Hepatocyte (in vitro differentiated cells): ENCODE data around the gene ADAM33. TPM values are rescaled to one million over a fixed set of nuclear protein-coding genes. Genes with fewer than 3 reads are reported as not detected.

Source experiments
- DNase-seq: peaks from one replicate; pipeline ENCODE4 v3.0.0-alpha.2; 2016; ENCODE audit warnings: low spot score
- H2AFZ ChIP-seq: fragments of 200-600 bp; sonication (generic); 2 replicates; pipeline ENCODE4 v1.6.0; 2016; ENCODE audit warnings: antibody characterized with exemption, mild to moderate bottlenecking
- H3K27ac ChIP-seq: fragments of 200-600 bp; sonication (generic); 2 replicates; pipeline ENCODE4 v1.5.1; 2016; ENCODE audit warnings: mild to moderate bottlenecking
- H3K27me3 ChIP-seq: fragments of 200-600 bp; sonication (generic); 2 replicates; pipeline ENCODE4 v1.6.1; 2016
- H3K36me3 ChIP-seq: fragments of 200-600 bp; sonication (generic); replicated peaks from 2 replicates; pipeline ENCODE4 v1.5.1; 2016; ENCODE audit warnings: low read depth; ENCODE audit not compliant: insufficient read depth
- H3K4me1 ChIP-seq: fragments of 200-600 bp; sonication (generic); 2 replicates; pipeline ENCODE4 v1.5.1; 2016; ENCODE audit warnings: mild to moderate bottlenecking, moderate library complexity; ENCODE audit not compliant: insufficient read depth
- H3K4me2 ChIP-seq: fragments of 200-600 bp; sonication (generic); 2 replicates; pipeline ENCODE4 v1.6.0; 2016
- H3K4me3 ChIP-seq: fragments of 200-600 bp; sonication (generic); 2 replicates; pipeline ENCODE4 v1.5.1; 2016; ENCODE audit warnings: mild to moderate bottlenecking
- H3K79me2 ChIP-seq: fragments of 200-600 bp; sonication (generic); 2 replicates; pipeline ENCODE4 v1.6.0; 2017; ENCODE audit warnings: mild to moderate bottlenecking
- H3K9me2 ChIP-seq: fragments of 200-600 bp; sonication (generic); replicated peaks from 2 replicates; pipeline ENCODE4 v1.6.0; 2017; ENCODE audit warnings: mild to moderate bottlenecking; ENCODE audit not compliant: insufficient read depth
- H3K9me3 ChIP-seq: fragments of 200-600 bp; sonication (generic); 2 replicates; pipeline ENCODE4 v1.5.1; 2016; ENCODE audit warnings: low read depth, mild to moderate bottlenecking
- H4K20me1 ChIP-seq: fragments of 200-600 bp; sonication (generic); 2 replicates; pipeline ENCODE4 v1.6.0; 2016; ENCODE audit warnings: mild to moderate bottlenecking; ENCODE audit not compliant: insufficient read depth, poor library complexity, severe bottlenecking
- CTCF ChIP-seq: fragments of 200-600 bp; sonication (generic); IDR thresholded peaks from 2 replicates; pipeline ENCODE4 v1.5.1; 2016; ENCODE audit warnings: antibody characterized with exemption, mild to moderate bottlenecking; ENCODE audit not compliant: poor library complexity
- EZH2 ChIP-seq: fragments of 200-600 bp; sonication (generic); IDR thresholded peaks from 2 replicates; pipeline ENCODE4 v1.6.1; 2016; ENCODE audit warnings: antibody characterized with exemption, mild to moderate bottlenecking, borderline replicate concordance
- EZH2phosphoT487 ChIP-seq: fragments of 200-600 bp; sonication (generic); IDR thresholded peaks from one replicate; pipeline ENCODE4 v1.6.1; 2018; ENCODE audit warnings: antibody characterized with exemption, mild to moderate bottlenecking, low read depth, moderate library complexity; ENCODE audit not compliant: unreplicated experiment, severe bottlenecking
- WGBS: methylation state at CpG from one replicate; pipeline ENCODE4 v1.1.6; 2016; ENCODE audit warnings: low lambda C conversion rate; ENCODE audit errors: missing lambda C conversion rate; 5-methylcytosine and 5-hydroxymethylcytosine counted together
- polyA plus RNA-seq: library from polyadenylated mRNA; unstranded; fragments of >200 nt; fragmentation: Nextera tagmentation; extraction: Ambion mirVana; gene quantifications from 2 replicates; pipeline ENCODE4 v1.2.1, GENCODE V29; 2016
- total RNA-seq: library from RNA; depleted of rRNA; stranded (reverse); fragments of >200 nt; gene quantifications from 2 replicates; pipeline ENCODE4 v1.2.3, GENCODE V29; 2014

Gene ADAM33
- total and polyA plus RNA-seq, 2 experiments from 2014 or later, result 18.9 to 41.6 TPM

- peaks cover 22% of the 10 kb centered on the region for H3K27me3 ChIP-seq
- H4K20me1 ChIP-seq, result no peaks in the 10 kb centered on the region
- H3K27ac ChIP-seq, result no peak overlapping the region
- H3K36me3 ChIP-seq, result no peaks in the 10 kb centered on the region
- no peaks in the 10 kb centered on the region for H3K9me2 ChIP-seq
- no peak overlapping the region for H3K4me3 ChIP-seq
- no peaks in the 10 kb centered on the region for H3K9me3 ChIP-seq
- TF ChIP-seq CTCF, result no peak
- no peak for TF ChIP-seq EZH2
- TF ChIP-seq EZH2phosphoT487, result no peak
- no peak for DNase-seq
- H3K4me1 ChIP-seq, result no peaks in the 10 kb centered on the region
- H3K4me2 ChIP-seq, result no peak overlapping the region
- no peaks in the 10 kb centered on the region for H3K79me2 ChIP-seq
- no peak overlapping the region for H2AFZ ChIP-seq
- WGBS, result 74% methylated on average over 4 of the region's 4 CpGs
These were observed 42.5 kb upstream of the ADAM33 start for GRCh38 chr20:3724356-3724755.

- H3K4me2 ChIP-seq, result no peak overlapping the region
- H3K4me1 ChIP-seq, result no peaks in the 10 kb centered on the region
- no peaks in the 10 kb centered on the region for H3K9me3 ChIP-seq
- no peaks in the 10 kb centered on the region for H4K20me1 ChIP-seq
- TF ChIP-seq EZH2 (no peak), CTCF (no peak), EZH2phosphoT487 (no peak)
- no peak overlapping the region for H3K27ac ChIP-seq
- no peaks in the 10 kb centered on the region for H3K9me2 ChIP-seq
- H3K36me3 ChIP-seq, result no peaks in the 10 kb centered on the region
- H3K4me3 ChIP-seq, result no peak overlapping the region
- H2AFZ ChIP-seq, result no peak overlapping the region
- WGBS, result 92% methylated on average over 8 of the region's 8 CpGs
- H3K79me2 ChIP-seq, result no peaks in the 10 kb centered on the region
- no peak for DNase-seq
- H3K27me3 ChIP-seq, result peaks cover 14% of the 10 kb centered on the region
These were observed 41.5 kb upstream of the ADAM33 start for GRCh38 chr20:3723284-3723683.

- WGBS, result 90% methylated on average over 4 of the region's 4 CpGs
- Histone ChIP-seq H3K4me2 (no peak overlapping the region), H3K9me3 (no peaks in the 10 kb centered on the region), H3K4me3 (no peak overlapping the region), H3K27me3 (peaks cover 8% of the 10 kb centered on the region), H2AFZ (no peak overlapping the region), H3K27ac (no peak overlapping the region), H4K20me1 (no peaks in the 10 kb centered on the region), H3K36me3 (no peaks in the 10 kb centered on the region), H3K4me1 (no peaks in the 10 kb centered on the region), H3K9me2 (no peaks in the 10 kb centered on the region), H3K79me2 (no peaks in the 10 kb centered on the region)
- no peak for DNase-seq
- TF ChIP-seq CTCF (no peak), EZH2 (no peak), EZH2phosphoT487 (no peak)
These were observed 40.1 kb upstream of the ADAM33 start for GRCh38 chr20:3721912-3722311.

- H3K4me1 ChIP-seq, result no peaks in the 10 kb centered on the region
- no peak overlapping the region for H3K27ac ChIP-seq
- TF ChIP-seq EZH2, result no peak
- no peak for TF ChIP-seq EZH2phosphoT487
- no peak for TF ChIP-seq CTCF
- no peak overlapping the region for H2AFZ ChIP-seq
- no peaks in the 10 kb centered on the region for H3K79me2 ChIP-seq
- no peak for DNase-seq
- H3K9me2 ChIP-seq, result no peaks in the 10 kb centered on the region
- no peak overlapping the region for H3K4me3 ChIP-seq
- no peaks in the 10 kb centered on the region for H4K20me1 ChIP-seq
- WGBS, result 59% methylated on average over 6 of the region's 6 CpGs
- no peak overlapping the region for H3K4me2 ChIP-seq
- peaks cover 5% of the 10 kb centered on the region for H3K27me3 ChIP-seq
- no peaks in the 10 kb centered on the region for H3K9me3 ChIP-seq
- no peaks in the 10 kb centered on the region for H3K36me3 ChIP-seq
These were observed 38.8 kb upstream of the ADAM33 start for GRCh38 chr20:3720626-3721025.
